22Rv1 (cell line): ENCODE measurements around the gene TRIM52.
"Not testable (repeated sequence)": the region's sequence is repeated elsewhere in the genome, so short reads cannot be mapped to it uniquely, and the experiment has no call there.

ENCODE experiments used
- H3K27ac ChIP-seq: fragments of 450-650 bp; 2 replicates; pipeline ENCODE4 v1.5.1; 2017
- ZFX ChIP-seq: fragments of 450-650 bp; IDR thresholded peaks from 2 replicates; pipeline ENCODE4 v1.6.1; 2017; ENCODE audit warnings: antibody characterized with exemption, borderline replicate concordance
- TF ChIP-seq, protein P1 (sequence below): fragments of 450-650 bp; IDR thresholded peaks from 2 replicates; pipeline ENCODE4 v1.5.1; 2017; ENCODE audit warnings: mild to moderate bottlenecking

The TRIM52 gene

DNA sequence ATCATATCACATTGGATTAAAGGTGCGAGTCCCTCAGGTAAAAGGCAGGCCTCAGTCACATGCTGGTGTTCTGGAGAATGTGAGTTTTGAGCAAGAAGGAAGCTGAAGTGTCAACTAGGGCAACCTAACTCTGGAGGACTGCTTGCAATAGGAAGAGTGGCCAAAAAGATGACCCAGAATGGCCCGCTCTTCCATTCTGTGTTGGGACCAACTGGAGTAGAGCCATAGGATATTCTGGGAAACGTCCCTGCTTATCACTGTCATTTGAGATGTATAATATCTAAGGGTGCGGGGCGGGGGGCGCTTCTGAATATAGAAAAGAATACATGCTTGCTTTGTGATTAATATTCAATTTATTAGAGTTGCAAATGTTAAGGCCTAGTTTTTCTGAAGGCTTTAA is 48.9 kb downstream of the TRIM52 start:
- no peak overlapping the region for H3K27ac ChIP-seq
- no peak for TF ChIP-seq ZFX
- TF ChIP-seq, protein P1, sequence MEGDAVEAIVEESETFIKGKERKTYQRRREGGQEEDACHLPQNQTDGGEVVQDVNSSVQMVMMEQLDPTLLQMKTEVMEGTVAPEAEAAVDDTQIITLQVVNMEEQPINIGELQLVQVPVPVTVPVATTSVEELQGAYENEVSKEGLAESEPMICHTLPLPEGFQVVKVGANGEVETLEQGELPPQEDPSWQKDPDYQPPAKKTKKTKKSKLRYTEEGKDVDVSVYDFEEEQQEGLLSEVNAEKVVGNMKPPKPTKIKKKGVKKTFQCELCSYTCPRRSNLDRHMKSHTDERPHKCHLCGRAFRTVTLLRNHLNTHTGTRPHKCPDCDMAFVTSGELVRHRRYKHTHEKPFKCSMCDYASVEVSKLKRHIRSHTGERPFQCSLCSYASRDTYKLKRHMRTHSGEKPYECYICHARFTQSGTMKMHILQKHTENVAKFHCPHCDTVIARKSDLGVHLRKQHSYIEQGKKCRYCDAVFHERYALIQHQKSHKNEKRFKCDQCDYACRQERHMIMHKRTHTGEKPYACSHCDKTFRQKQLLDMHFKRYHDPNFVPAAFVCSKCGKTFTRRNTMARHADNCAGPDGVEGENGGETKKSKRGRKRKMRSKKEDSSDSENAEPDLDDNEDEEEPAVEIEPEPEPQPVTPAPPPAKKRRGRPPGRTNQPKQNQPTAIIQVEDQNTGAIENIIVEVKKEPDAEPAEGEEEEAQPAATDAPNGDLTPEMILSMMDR, result no peak

DNA sequence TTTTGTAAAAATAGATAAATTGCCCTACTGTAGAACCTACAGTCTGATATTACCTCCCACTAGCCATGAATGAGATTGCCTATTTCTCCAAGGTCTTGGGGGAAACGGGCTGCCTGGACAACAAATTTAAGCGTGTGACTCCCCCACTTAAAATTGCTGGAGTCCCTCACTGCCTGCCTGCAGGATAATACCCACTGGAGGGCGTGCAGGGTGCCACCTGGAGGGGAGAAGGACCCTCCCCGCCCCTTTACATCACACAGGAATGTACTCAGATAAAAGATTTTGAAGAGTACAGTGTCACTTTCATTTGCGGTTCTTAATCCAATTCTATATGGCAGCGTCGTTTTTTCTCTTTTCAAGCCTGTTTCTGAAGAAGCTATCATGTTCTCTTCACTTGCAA is 49.7 kb downstream of the TRIM52 start:
- no peak overlapping the region for H3K27ac ChIP-seq
- TF ChIP-seq, protein P1, result no peak
- TF ChIP-seq ZFX, result no peak

DNA sequence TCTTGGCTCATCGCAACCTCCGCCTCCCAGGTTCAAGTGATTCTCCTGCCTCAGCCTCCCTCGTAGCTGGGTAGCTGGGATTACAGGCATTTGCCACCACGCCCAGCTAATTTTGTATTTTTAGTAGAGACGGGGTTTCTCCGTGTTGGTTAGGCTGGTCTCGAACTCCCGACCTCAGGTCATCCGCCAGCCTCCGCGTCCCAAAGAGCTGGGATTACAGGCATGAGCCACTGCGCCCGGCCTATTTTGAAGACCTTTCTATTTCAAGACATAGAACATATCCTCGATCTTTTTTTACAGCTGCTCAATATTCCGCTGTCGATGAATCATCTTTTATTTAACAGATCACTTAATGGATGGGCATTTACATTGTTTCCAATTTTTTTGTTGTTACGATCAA is 50.2 kb downstream of the TRIM52 start:
- H3K27ac ChIP-seq, result not testable (repeated sequence)

DNA sequence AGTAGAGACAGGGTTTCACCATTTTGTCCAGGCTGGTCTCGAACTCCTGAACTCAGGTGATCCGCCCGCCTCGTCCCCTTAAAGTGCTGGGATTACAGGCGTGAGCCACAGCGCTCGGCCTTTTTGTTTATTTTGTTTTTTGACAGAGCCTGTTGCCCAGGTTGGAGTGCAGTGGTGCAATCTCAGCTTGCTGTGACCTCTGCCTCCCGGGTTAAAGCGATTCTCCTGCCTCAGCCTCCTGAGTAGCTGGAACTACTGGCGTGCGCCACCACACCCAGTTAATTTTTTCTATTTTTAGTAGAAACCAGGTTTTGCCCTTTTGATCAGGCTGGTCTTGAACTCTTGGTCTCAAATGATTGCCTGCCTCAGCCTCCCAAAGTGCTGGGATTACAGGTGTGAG is 50.8 kb downstream of the TRIM52 start:
- not testable (repeated sequence) for H3K27ac ChIP-seq

DNA sequence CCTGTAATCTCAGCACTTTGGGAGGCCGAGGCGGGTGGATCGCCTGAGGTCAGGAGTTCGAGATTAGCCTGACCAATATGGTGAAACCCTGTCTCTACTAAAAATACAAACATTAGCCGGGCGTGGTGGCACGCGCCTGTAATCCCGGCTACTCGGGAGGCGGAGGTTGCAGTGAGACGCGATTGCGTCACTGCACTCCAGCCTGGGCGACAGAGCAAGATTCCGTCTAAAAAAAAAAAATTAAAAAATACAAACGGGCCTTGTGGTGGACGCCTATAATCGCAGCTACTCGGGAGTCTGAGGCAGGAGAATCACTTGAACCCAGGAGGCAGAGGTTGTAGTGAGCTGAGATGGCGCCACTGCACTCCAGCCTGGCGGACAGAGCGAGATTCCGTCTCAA is 51.9 kb downstream of the TRIM52 start:
- H3K27ac ChIP-seq, result not testable (repeated sequence)

DNA sequence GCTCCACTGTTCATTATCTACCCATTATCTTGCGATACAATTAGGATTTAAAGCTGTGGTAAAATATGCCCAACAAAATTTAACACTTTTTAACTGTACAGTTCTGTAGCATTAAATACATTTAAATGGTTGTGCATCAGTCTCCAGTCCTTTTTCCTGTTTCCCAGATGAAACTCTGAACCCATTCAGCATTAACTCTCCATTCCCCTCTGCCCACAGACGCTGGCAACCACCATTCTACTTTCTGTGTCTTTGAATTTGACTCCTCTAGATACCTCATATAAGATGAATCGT is 53.0 kb downstream of the TRIM52 start:
- H3K27ac ChIP-seq, result peak overlapping the region; percentile 95

DNA sequence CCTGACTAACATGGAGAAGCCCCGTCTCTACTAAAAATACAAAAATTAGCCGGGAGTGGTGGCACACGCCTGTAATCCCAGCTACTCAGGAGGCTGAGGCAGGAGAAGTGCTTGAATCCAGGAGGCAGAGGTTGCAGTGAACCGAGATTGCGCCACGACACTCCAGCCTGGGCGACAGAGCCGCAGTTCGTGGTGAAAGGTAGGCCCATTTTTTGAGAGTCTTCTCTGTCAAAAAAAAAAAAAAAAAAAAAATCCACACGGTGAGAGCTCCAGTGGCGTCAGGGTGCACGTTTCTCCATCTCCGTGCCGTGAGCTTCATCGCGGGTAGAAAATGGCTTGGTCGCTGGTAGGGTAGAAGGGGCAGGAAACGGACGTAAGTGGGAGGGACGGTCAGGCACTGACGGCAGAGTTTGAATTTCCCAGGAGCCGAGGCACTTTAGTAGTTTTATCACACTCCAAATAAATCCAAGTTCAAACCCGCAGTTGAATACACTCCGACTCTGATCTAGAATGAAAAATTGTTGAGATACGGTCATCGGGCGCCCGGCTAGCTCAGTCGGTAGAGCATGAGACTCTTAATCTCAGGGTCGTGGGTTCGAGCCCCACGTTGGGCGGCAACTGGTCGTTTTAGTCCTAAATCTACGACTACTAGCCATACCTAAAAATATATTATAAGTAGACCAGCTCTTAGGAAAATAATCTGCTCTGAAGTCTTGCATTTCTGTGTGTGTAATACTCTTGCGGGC is 53.6 kb downstream of the TRIM52 start:
- TF ChIP-seq ZFX, result no peak
- TF ChIP-seq, protein P1, result no peak
- peak overlapping the region; percentile 95 for H3K27ac ChIP-seq

More for the DNA sequence above, 53.0 kb downstream of the TRIM52 start:
- TF ChIP-seq, protein P1, result no peak
- TF ChIP-seq ZFX, result no peak

DNA sequence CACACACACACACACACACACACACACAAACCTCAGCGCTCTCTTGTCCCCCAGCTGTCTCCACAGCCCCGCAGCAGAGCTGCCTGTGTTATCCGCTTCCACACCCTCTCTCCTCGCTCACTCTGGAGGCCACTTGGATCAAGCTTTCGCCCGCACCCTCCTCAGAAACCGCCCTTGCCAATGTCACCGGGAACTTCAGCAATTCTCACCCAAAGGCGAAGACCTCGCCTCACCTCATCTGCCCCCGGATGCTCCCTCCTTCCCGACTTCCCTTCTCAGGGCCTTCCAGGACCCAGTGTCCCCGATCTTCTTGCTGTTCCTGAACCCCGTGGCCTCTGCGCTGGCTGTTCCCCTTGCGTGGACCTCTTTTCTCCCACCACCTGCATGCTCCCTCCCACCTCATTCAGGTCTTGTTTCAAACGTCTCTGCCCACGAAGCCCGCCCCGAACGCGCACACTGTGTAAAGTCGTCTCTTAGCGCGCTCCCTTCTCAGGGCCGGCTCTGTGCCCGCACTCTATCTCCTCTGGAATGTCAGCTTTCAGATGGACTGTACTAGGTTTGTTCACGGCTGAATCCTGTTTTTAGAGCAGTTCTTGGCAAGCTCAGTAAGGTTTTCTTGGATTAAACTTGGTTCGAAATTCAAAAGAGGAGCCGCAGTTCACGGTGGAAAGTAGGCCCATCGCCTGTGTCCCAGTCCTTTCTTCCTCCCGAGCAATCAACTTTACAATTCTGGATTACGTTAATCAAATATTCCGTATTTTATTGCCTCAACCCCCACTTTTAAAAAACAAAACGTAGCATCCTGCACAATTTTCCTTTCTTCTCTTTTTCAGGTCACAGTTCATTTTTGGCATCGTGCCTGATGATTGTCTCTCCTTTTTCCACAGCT is 54.9 kb downstream of the TRIM52 start:
- H3K27ac ChIP-seq, result peak overlapping the region; percentile 95
- TF ChIP-seq ZFX, result no peak
- TF ChIP-seq, protein P1, result no peak
